ENCODE data around the gene GRM3. TPM values are rescaled to one million over a fixed set of nuclear protein-coding genes. Genes with fewer than 3 reads are reported as not detected.
"Not testable (repeated sequence)": the region's sequence is repeated elsewhere in the genome, so short reads cannot be mapped to it uniquely, and the experiment has no call there.

GRM3 gene
- total RNA-seq (not detected), polyA plus RNA-seq (ENCODE audit: insufficient read length in 6 of 6) (under 1 TPM; 0.18 to 0.27 (median 0.20) TPM)
- long read RNA-seq, donor 1, result 0 reads
- long read RNA-seq, donor 2, result 0 reads
- long read RNA-seq, donor 3, result 0 reads
- long read RNA-seq, donor 4, result 0 reads
- long read RNA-seq, donor 5, result 0 reads
- long read RNA-seq, donor 6, result 0 reads
- long read RNA-seq, donor 7, result 0 reads
- long read RNA-seq, donor 8, result 0 reads
- long read RNA-seq, donor 9, result 0 reads
- long read RNA-seq, donor 10, result 0 reads
- long read RNA-seq, donor 11, full-length matches to known transcripts, result 4 of 17 reads
- long read RNA-seq, donor 11, partial matches to known transcripts, result 13 of 17 reads
- long read RNA-seq, donor 11, other reads (novel, unspliced or antisense), result 0 of 17 reads
- long read RNA-seq, donor 12, result 0 reads

GRCh38 chr7:86643561-86644281, at the start of gene GRM3:
TSS of gene GRM3 (plus strand) at chr7:86643909. CDS start at chr7:86765146, 121,237 bp downstream.
- H3K27ac ChIP-seq, result no peak within 1 kb of the TSS
- peak within 1 kb of the TSS in 1 of 2 donors; percentile 5 for H3K4me3 ChIP-seq
- intact Hi-C loops (cut with DNase I), result no loop called here
- H3K36me3 ChIP-seq, result no peaks in the 10 kb centered on the region
- no peaks in the 10 kb centered on the region for H3K9me3 ChIP-seq
- ATAC-seq (peak; percentile 73), DNase-seq (peak in 1 of 4 donors; percentile 36)
- peaks cover 28 to 43% of the 10 kb centered on the region in 2 donors for H3K27me3 ChIP-seq
- no peak for TF ChIP-seq CTCF (IDR thresholded peaks at IDR 0.05)
- peaks cover 0 to 8% of the 10 kb centered on the region in 2 donors for H3K4me1 ChIP-seq

GRCh38 chr7:86598311-86598710, 45.4 kb upstream of the GRM3 start:
- Histone ChIP-seq H3K27me3 (no peaks in the 10 kb centered on the region), H3K9me3 (no peaks in the 10 kb centered on the region), H3K4me1 (no peaks in the 10 kb centered on the region), H3K36me3 (no peaks in the 10 kb centered on the region), H3K27ac (no peak overlapping the region), H3K4me3 (no peak overlapping the region)
- ATAC-seq, result no peak
- intact Hi-C loops (cut with DNase I), result no loop called here
- peak in 1 of 4 donors; percentile 35 for DNase-seq
- TF ChIP-seq CTCF (IDR thresholded peaks at IDR 0.05), result no peak

- Histone ChIP-seq H3K9me3 (peaks cover 0 to 2% of the 10 kb centered on the region in 2 donors), H3K27me3 (no peaks in the 10 kb centered on the region), H3K36me3 (no peaks in the 10 kb centered on the region), H3K4me3 (no peak overlapping the region), H3K27ac (no peak overlapping the region), H3K4me1 (no peaks in the 10 kb centered on the region)
- TF ChIP-seq CTCF (IDR thresholded peaks at IDR 0.05), result no peak
- ATAC-seq, result no peak
- peak in 1 of 4 donors; percentile 40 for DNase-seq
- intact Hi-C loops (cut with DNase I), result no loop called here
Measured at GRCh38 chr7:86598721-86599120, 45.0 kb upstream of the GRM3 start.

GRCh38 chr7:86600506-86601290, 43.0 kb upstream of the GRM3 start:
- Histone ChIP-seq H3K27me3 (no peaks in the 10 kb centered on the region), H3K27ac (no peak overlapping the region), H3K9me3 (peaks cover 0 to 6% of the 10 kb centered on the region in 2 donors), H3K4me3 (no peak overlapping the region), H3K36me3 (no peaks in the 10 kb centered on the region), H3K4me1 (no peaks in the 10 kb centered on the region)
- no peak for TF ChIP-seq CTCF (IDR thresholded peaks at IDR 0.05)
- ATAC-seq (no peak), DNase-seq (peak in 1 of 4 donors; percentile 30)
- intact Hi-C loops (cut with DNase I), result no loop called here

GRCh38 chr7:86615711-86616110, 28.0 kb upstream of the GRM3 start:
- DNase-seq; H3K27me3 ChIP-seq; H3K4me3 ChIP-seq; H3K36me3 ChIP-seq; H3K4me1 ChIP-seq; H3K27ac ChIP-seq; intact Hi-C loops (cut with DNase I); ATAC-seq; H3K9me3 ChIP-seq: not testable (repeated sequence)

Measured in left lung (tissue), 14 donors.